NCI-H510A treated with DMSO at 0.1 percent for 48 hours (cell line): Measurements from ENCODE around the gene SSR2.

ENCODE experiments used
- DNase-seq: peaks from one replicate; lab custom pipeline; 2025; lab: John Stamatoyannopoulos, UW

The SSR2 gene

DNA sequence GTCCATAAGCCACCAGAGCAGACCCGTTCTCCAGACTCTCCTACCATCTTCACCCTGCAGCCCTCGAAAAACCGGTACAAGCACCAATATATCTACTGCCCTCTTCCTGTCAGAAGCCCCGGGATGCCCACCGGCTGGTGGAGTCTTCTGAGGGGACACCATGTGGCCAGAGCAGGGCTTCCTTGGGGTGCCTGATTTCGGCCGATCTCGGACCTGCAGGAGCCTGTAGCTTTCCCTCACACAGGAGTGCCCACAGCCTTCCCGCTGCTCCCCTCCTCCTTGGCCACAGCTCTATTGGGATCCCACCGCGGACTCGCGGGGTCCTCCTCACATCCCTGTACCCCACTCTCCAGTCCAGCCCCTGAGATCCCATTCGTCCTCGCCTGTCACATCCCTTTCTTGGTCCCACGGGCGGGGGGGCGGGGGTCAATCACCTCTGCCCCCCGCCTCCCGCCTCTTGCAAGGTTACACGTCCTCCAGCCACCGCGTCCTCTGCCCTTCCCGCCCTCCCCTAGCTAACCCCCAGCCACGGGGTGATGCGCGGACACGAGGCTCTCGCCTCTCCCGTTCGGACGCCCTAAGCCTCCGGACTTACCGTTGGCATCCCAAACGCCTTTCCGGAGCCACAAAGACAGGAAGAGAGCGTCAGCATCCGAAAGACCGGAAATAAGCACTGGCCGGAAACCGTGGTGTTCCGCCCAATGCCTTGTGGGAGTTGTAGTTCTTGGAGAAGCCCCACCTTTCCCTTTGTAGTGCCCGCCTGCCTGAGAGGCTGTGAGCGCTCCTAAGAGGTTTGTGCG, at the start of gene SSR2:
TSS of gene SSR2 (minus strand) at position 659 of the 800 bp plus-strand sequence. CDS start 784 bp downstream, outside the sequence.
- peak; percentile 91 for DNase-seq

- no peak for DNase-seq
Observed at GRCh38 chr1:156070548-156070947, 49.8 kb upstream of the SSR2 start.

- no peak for DNase-seq
Observed at GRCh38 chr1:156069490-156070455, 49.0 kb upstream of the SSR2 start.

DNA sequence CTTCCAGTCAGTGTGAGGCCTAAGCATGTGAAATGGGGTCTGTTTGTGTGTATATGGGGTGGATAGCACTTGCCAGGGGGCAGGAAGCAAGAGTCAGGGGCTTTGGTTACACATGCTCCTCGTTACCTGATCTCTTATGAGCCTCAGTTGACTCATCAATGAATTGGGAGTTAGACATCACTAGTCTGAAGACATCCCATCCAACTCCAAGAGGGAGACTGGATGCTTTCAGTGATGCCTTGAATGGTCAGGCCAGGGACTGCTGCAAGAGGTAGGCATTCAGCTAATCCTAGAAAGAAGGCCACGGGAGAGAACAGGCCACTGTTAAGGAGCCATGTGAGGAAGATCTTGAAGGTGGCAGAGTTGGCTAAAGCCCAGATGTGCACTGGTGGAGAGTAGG, 46.5 kb upstream of the SSR2 start:
- no peak for DNase-seq

- no peak for DNase-seq
Observed at GRCh38 chr1:156065871-156066270, 45.1 kb upstream of the SSR2 start.

DNA sequence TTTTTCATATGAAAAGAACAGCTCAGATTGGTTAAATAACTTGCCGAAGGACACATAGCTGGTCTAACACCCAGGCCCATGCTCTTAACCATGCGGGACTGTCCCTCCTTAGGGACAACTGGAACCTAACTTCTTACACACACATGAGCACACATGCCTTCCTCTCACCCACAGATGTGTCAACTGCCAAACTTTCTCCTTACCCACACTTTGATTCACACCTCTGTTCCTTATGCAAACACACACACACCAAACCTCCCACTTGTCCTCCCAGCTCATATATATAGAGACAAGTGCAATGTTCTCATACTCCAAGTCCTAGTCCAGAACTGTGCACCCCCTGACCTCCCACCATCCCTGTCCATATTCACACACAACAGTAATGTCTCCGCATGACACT, 44.5 kb upstream of the SSR2 start:
- DNase-seq: no peak

GRCh38 chr1:156064615-156065014, 43.9 kb upstream of the SSR2 start:
- no peak for DNase-seq

- no peak for DNase-seq
Observed at GRCh38 chr1:156063997-156064285, 43.2 kb upstream of the SSR2 start.

GRCh38 chr1:156062189-156062588, 41.4 kb upstream of the SSR2 start:
- no peak for DNase-seq

- peak; percentile 96 for DNase-seq
Observed at GRCh38 chr1:156060937-156061636, 40.3 kb upstream of the SSR2 start, which contains the start of gene RAB25. Gene RAB25, plus strand, starts transcription at chr1:156061160. Its CDS starts 241 bp downstream, at chr1:156061401.

- no peak for DNase-seq
Observed at GRCh38 chr1:156056326-156056849, 35.6 kb upstream of the SSR2 start.

DNA sequence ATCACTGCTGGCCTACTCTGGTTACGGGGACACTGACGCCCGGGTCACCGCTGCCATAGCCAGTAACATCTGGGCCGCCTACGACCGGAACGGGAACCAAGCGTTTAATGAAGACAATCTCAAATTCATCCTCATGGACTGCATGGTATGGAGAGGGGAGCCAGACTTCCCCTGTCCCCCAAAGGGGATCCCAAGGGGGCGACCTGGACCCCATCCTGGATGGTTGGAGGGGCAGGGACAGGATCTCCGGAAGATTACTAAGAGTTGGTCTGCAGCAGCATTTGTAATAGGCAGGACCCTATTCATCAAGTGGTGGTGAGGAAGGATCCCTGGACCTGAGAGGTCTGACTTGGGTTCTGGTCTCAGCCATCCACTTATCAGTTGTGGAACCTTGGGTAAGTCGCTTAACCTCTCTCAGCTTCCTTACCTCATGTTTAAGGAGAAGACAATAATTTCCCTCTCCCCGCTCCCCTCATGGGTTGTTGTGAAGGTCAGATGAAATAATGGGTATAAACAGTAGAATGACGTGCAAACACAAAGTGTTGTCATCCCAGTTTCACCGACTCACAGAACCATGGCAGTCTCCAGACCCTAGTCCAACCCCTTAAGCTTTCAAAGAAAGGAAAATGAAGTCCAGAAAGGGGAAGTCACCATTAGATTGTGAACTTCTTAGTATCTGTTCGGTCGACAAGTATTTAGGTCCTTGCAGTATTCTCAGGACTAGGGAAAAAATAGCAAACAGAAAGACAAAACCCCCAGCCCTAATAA, 34.7 kb upstream of the SSR2 start:
- DNase-seq: no peak

- DNase-seq: peak; percentile 97
Observed at GRCh38 chr1:156054500-156055280, 33.9 kb upstream of the SSR2 start, which contains the start of gene LAMTOR2. Gene LAMTOR2, plus strand, starts transcription at chr1:156054782. Its CDS starts 108 bp downstream, at chr1:156054890.

GRCh38 chr1:156053768-156054499, 33.2 kb upstream of the SSR2 start, which contains the start of gene UBQLN4:
Gene UBQLN4, minus strand, starts transcription at chr1:156053798. Its CDS starts 97 bp downstream, at chr1:156053701.
- peak; percentile 87 for DNase-seq

- DNase-seq: peak; percentile 49
Observed at GRCh38 chr1:156052862-156053767, 32.4 kb upstream of the SSR2 start.

- DNase-seq: no peak
Observed at GRCh38 chr1:156051011-156051725, 30.4 kb upstream of the SSR2 start.

- DNase-seq: no peak
Observed at GRCh38 chr1:156050376-156050775, 29.6 kb upstream of the SSR2 start.
